ENCODE data around the gene ZNF550.
"Not testable (repeated sequence)": the region's sequence is repeated elsewhere in the genome, so short reads cannot be mapped to it uniquely, and the experiment has no call there.

The ZNF550 gene

GRCh38 chr19:57537953-57538547 is 21.6 kb downstream of the ZNF550 start:
- no peak for DNase-seq (ENCODE audit: low read depth in 2 of 2, low spot score in 1 of 2)

DNA sequence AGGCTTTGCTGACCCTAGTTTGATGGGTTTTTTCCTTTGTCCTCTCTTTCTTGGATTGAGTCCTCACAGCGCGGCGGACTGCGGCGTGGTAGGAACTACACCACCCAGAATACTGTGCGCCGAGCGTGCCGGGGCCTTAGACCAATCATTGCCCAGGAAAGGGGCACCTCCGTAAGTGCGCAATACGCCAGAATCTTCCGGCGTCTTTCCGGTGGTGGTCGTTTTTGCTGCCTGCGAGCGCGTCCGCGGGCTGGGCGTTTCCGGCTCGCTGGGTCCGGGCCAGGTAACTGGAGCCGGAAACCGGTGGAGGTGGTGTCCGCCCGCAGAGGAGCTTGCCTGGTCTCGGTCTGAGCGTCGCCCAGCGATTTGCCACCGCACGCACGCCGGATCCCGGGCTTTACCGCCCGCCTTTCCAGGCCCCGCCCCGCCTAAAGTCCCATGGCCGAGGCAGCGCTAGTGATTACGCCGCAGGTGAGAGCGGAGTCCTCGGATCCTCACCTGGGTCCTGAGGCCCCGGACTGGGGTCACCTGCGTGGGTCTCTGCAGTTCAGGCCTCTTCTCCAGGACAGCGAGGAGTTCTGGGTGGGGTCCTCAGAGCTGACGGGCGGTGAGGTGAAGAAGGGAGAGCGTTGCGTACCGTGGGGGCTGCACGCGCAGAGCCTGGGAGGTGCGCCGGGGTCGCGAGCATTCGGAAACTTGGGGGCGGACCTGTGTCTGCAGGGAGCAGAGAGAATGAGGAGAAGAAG is 32.4 kb downstream of the ZNF550 start, which contains the start of gene ZNF549:
ZNF549 (plus strand) TSS at position 221 of the 746 bp plus-strand sequence; CDS start at position 439, 218 bp downstream.
- peak; percentile 67 to 76 for DNase-seq (ENCODE audit: low read depth in 2 of 2, low spot score in 1 of 2)

DNA sequence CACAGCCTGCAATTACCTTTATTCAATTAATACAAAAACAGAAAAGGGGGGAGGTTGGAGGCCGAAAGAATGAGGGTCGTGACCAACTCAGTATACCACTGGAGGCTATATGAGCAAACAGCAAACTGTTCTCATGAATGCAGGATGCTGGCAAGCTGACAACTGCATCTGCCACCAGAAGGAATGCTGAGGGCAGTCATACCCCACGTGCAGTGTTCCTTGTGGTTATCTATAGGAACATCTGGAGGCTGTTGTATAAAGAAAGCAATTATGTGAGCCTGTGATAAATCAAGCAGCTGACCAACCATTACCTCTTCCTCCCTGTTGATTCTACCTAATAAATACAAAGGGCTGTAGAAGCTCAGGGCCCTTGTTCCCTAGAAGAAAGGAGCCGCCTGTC is 41.6 kb downstream of the ZNF550 start:
- not testable (repeated sequence) for DNase-seq (ENCODE audit: low read depth in 2 of 2, low spot score in 1 of 2)

DNA sequence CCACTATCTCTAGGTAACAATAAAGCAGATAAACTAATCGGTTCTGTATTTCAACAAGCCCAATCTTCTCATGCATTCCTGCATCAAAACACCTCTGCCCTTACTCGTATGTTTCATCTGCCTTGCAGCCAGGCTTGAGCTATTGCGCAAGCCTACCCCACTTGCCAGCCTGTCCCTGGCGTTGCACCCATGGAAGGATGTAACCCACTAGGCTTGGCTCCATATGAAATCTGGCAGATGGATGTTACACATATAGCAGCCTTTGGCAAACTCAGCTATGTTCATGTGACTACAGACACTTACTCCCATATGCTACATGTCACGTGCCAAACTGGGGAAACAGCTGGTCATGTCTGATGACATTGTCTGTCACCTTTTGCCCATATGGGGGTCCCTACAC is 44.4 kb downstream of the ZNF550 start:
- DNase-seq (ENCODE audit: low read depth in 2 of 2, low spot score in 1 of 2) = no peak

DNA sequence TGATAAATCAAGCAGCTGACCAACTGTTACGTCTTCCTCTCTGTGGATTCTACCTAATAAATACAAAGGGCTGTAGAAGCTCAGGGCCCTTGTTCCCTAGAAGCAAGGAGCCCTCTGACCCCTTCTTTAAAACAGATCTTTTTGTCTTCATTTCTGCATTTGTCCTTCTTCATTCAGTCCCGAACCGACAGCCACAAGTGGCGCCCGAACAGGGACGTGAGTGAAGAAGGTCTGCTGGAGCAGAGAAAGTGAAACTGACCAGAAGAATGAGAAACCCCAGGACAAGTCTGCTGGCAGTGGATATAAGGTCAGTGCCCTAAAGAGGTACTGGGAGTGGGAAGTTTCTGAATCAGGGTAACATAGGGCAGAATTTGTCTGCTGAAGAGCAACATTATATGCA is 46.8 kb downstream of the ZNF550 start:
- DNase-seq (ENCODE audit: low read depth in 2 of 2, low spot score in 1 of 2) = no peak

GRCh38 chr19:57511484-57511883 is 48.2 kb downstream of the ZNF550 start:
- no peak for DNase-seq (ENCODE audit: low read depth in 2 of 2, low spot score in 1 of 2)

- no peak for DNase-seq (ENCODE audit: low read depth in 2 of 2, low spot score in 1 of 2)
Observed at GRCh38 chr19:57506163-57506562, 53.5 kb downstream of the ZNF550 start.

- not testable (repeated sequence) for DNase-seq (ENCODE audit: low read depth in 2 of 2, low spot score in 1 of 2)
Observed at GRCh38 chr19:57500400-57500799, 59.3 kb downstream of the ZNF550 start.

DNA sequence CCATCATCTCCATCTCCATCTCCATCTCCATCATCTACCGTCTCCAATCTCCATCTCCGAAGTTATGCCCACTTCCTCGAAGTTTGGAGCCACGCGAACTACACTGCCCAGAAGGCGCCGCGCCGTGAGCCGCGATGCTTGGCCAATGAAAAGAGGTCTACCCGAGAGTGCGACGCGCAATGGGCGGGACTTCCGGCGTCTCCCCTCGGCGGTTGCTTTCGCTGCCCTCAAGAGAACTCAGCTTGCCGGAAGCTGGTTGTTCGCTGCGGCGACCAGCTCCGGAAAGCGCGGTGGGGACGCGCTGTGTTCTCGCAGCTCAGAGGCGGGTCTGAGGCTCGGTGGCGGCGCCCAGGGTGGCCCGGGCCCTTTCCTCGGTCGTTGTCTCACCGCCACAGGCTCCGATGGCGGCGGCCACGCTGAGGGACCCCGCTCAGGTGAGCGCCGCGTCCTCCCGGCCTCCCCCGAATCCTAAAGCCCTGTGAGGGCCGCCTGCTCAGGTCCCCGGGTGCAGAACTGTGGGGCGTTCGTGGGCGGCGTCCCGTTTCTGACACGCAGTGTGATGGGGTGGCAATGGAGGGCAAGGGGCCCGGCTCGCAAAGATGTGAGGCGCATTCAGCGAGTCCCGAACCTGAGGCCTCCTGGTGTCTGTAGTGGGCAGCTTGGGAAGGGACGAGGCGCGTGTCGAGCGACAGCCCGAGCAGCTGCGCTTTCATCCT is 59.8 kb downstream of the ZNF550 start, which contains the start of gene ZNF773:
ZNF773 (plus strand) TSS at position 259 of the 716 bp plus-strand sequence; CDS start at position 402, 143 bp downstream.
- peak; percentile 92 to 93 for DNase-seq (ENCODE audit: low read depth in 2 of 2, low spot score in 1 of 2)

DNA sequence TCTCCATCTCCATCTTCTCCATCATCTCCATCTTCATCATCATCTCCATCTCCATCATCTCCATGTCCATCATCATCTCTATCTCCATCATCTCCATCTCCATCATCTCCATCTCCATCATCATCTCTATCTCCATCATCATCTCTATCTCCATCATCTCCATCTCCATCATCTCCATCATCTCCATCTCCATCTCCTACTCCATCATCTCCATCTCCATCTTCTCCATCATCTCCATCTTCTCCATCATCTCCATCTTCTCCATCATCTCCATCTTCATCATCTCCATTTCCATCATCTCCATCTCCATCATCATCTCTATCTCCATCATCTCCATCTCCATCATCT is 60.4 kb downstream of the ZNF550 start:
- not testable (repeated sequence) for DNase-seq (ENCODE audit: low read depth in 2 of 2, low spot score in 1 of 2)

- DNase-seq (ENCODE audit: low read depth in 2 of 2, low spot score in 1 of 2) = not testable (repeated sequence)
Observed at GRCh38 chr19:57488299-57488644, 71.4 kb downstream of the ZNF550 start.

GRCh38 chr19:57487477-57488298 is 72.0 kb downstream of the ZNF550 start, which contains the start of gene ZNF419:
Gene ZNF419 (plus strand): TSS chr19:57487750. CDS start chr19:57487951, 201 bp downstream.
- DNase-seq (ENCODE audit: low read depth in 2 of 2, low spot score in 1 of 2) = peak; percentile 88 to 89
